GM12878 (cell line): ENCODE results near the gene DHRS12. TPM values are rescaled to one million over a fixed set of nuclear protein-coding genes. Genes with fewer than 3 reads are reported as not detected.

ENCODE experiments used
- CHD4 ChIP-seq: fragments of 200-600 bp; sonication (generic); IDR thresholded peaks from 2 replicates; pipeline ENCODE4 v1.6.1; 2016; ENCODE audit warnings: mild to moderate bottlenecking
- ESRRA ChIP-seq: IDR thresholded peaks from 2 replicates; pipeline ENCODE4 v1.6.1; 2012; ENCODE audit warnings: mild to moderate bottlenecking, low read length, improper control_type of control experiment
- FOXM1 ChIP-seq: IDR thresholded peaks from 2 replicates; pipeline ENCODE4 v1.6.1; 2012; ENCODE audit warnings: low read depth, mild to moderate bottlenecking, inconsistent platforms, low read length, moderate library complexity
- IKZF2 ChIP-seq, 2 experiments: fragments of 450-650 bp; IDR thresholded peaks; 2 replicates each; pipeline ENCODE4 v1.6.1; 2017; ENCODE audit warnings: mild to moderate bottlenecking in 2 of 2, moderate library complexity in 2 of 2
- MLLT1 ChIP-seq: fragments of 450-650 bp; IDR thresholded peaks from 2 replicates; pipeline ENCODE4 v1.6.1; 2016; ENCODE audit warnings: mild to moderate bottlenecking
- RB1 ChIP-seq: fragments of 450-650 bp; formaldehyde crosslinking; IDR thresholded peaks from 2 replicates; pipeline ENCODE4 v1.6.1; 2017; ENCODE audit warnings: mild to moderate bottlenecking, borderline replicate concordance
- RBBP5 ChIP-seq: fragments of 200-600 bp; sonication (generic); conservative IDR thresholded peaks from 2 replicates; pipeline ENCODE4 v1.6.1; 2016
- TARDBP ChIP-seq: IDR thresholded peaks from 2 replicates; pipeline ENCODE4 v1.6.1; 2016; ENCODE audit warnings: borderline replicate concordance
- YY1 ChIP-seq: IDR thresholded peaks from 2 replicates; pipeline ENCODE4 v1.6.1; 2011; ENCODE audit warnings: low read depth, mild to moderate bottlenecking, low read length
- ZBTB40 ChIP-seq: fragments of 450-650 bp; IDR thresholded peaks from 2 replicates; pipeline ENCODE4 v1.6.1; 2016; ENCODE audit warnings: mild to moderate bottlenecking, moderate library complexity, borderline replicate concordance
- ZNF217 ChIP-seq: fragments of 450-650 bp; IDR thresholded peaks from 2 replicates; pipeline ENCODE4 v1.6.1; 2017; ENCODE audit warnings: antibody characterized with exemption, mild to moderate bottlenecking
- ZNF687 ChIP-seq: fragments of 450-650 bp; IDR thresholded peaks from 2 replicates; pipeline ENCODE4 v1.6.1; 2017; ENCODE audit warnings: mild to moderate bottlenecking, moderate library complexity
- polyA plus RNA-seq, 11 experiments: library from polyadenylated mRNA; depleted of rRNA in 4 of 11; unstranded in 6 of 11; stranded (reverse) in 5 of 11; fragments of >200 nt; fragmentation: Nextera tagmentation in 4 of 11; fragmentation: Illumina TruSeq in 1 of 11; extraction: Ambion mirVana in 4 of 11; extraction: Trizol in 1 of 11; gene quantifications; 1 replicate in 1 of 11; 2 replicates in 10 of 11; pipeline versions ENCODE4 v1.2.1 to v1.2.3, GENCODE V29; 2011 to 2016; ENCODE audit warnings: inconsistent platforms in 2 of 11, missing spikeins in 2 of 11, low read depth in 1 of 11
- total RNA-seq, 4 experiments: library from RNA; depleted of rRNA in 3 of 4; stranded (reverse); fragments of >200 nt in 3 of 4; fragmentation: Illumina TruSeq in 1 of 4; extraction: Trizol in 1 of 4; gene quantifications; 2 replicates each; pipeline versions ENCODE4 v1.2.1 to v1.2.3, GENCODE V29; 2013 to 2021
- TF ChIP-seq, protein P1 (sequence below): fragments of 450-650 bp; IDR thresholded peaks from 2 replicates; pipeline ENCODE4 v1.6.1; 2017; ENCODE audit warnings: antibody characterized with exemption, mild to moderate bottlenecking, moderate library complexity

The DHRS12 gene
- total and polyA plus RNA-seq, 10 of the 15 experiments (the other 5 are each of a cell fraction or from before 2014, with no cell fraction given) = 2.9 to 11.3 (median 8.2) TPM

- peak; percentile 79 for TF ChIP-seq ZNF687
- TF ChIP-seq MLLT1 = peak; percentile 68; the same call in 1 of the 2 replicates
- peak; percentile 10 to 30; a peak in 2 of 4 replicates for TF ChIP-seq IKZF2 (IDR thresholded peaks at IDR 0.05)
- TF ChIP-seq CHD4 = no peak
- TF ChIP-seq ZBTB40 = peak; percentile 19; the same call in 1 of the 2 replicates
- no peak for TF ChIP-seq FOXM1
- no peak for TF ChIP-seq RBBP5
- peak; percentile 87 for TF ChIP-seq RB1
- no peak for TF ChIP-seq ESRRA
- TF ChIP-seq TARDBP = no peak
- TF ChIP-seq ZNF217 = peak; percentile 78; the same call in 1 of the 2 replicates
- TF ChIP-seq YY1 = 0 out of 2 replicates have a peak, but pooled peaks have one; percentile 17
- TF ChIP-seq, protein P1, sequence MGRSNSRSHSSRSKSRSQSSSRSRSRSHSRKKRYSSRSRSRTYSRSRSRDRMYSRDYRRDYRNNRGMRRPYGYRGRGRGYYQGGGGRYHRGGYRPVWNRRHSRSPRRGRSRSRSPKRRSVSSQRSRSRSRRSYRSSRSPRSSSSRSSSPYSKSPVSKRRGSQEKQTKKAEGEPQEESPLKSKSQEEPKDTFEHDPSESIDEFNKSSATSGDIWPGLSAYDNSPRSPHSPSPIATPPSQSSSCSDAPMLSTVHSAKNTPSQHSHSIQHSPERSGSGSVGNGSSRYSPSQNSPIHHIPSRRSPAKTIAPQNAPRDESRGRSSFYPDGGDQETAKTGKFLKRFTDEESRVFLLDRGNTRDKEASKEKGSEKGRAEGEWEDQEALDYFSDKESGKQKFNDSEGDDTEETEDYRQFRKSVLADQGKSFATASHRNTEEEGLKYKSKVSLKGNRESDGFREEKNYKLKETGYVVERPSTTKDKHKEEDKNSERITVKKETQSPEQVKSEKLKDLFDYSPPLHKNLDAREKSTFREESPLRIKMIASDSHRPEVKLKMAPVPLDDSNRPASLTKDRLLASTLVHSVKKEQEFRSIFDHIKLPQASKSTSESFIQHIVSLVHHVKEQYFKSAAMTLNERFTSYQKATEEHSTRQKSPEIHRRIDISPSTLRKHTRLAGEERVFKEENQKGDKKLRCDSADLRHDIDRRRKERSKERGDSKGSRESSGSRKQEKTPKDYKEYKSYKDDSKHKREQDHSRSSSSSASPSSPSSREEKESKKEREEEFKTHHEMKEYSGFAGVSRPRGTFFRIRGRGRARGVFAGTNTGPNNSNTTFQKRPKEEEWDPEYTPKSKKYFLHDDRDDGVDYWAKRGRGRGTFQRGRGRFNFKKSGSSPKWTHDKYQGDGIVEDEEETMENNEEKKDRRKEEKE = no peak
These were observed at the start of gene DHRS12 (continued) for GRCh38 chr13:51803422-51804294.
